ENCODE results near the gene NAP1L1.

The NAP1L1 gene

DNA sequence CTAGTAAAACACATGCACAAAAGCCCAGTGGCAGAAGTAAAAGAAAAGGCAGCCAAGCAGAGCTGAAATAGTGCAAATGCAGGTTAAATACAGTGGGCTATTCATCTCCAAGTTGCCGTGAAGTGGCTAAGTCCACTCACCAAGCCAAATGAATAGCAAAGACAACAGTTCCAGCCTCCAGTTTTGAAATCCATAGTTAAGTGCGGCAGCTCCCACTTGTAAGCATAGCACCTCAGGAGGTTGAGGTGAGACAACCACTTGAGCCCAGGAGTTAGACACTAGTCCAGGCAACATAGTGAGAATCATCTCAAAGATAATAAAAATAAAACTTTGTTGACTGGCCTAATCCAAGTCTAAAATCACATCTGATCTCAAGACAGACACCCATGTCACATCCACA lies 43.1 kb downstream of the NAP1L1 start:
- no peaks in the 10 kb centered on the region for H3K27me3 ChIP-seq (ENCODE audit: control insufficient read depth in 2 of 2, insufficient read depth in 2 of 2, low read length in 2 of 2)
- no peaks in the 10 kb centered on the region for H3K4me1 ChIP-seq (ENCODE audit: control insufficient read depth in 2 of 2, insufficient read depth in 2 of 2, low read length in 2 of 2)
- no peak overlapping the region for H3K9ac ChIP-seq (ENCODE audit: low read depth in 1 of 2, low read length in 2 of 2)
- H3K4me3 ChIP-seq (ENCODE audit: low read length in 2 of 2): no peak overlapping the region
- H3K27ac ChIP-seq (ENCODE audit: low read depth in 2 of 2, low read length in 2 of 2): no peak overlapping the region
- H3K36me3 ChIP-seq (ENCODE audit: control insufficient read depth in 2 of 2, insufficient read depth in 2 of 2, low read length in 2 of 2): no peaks in the 10 kb centered on the region
- no peaks in the 10 kb centered on the region for H3K9me3 ChIP-seq (ENCODE audit: control insufficient read depth in 2 of 2, low read length in 2 of 2)

DNA sequence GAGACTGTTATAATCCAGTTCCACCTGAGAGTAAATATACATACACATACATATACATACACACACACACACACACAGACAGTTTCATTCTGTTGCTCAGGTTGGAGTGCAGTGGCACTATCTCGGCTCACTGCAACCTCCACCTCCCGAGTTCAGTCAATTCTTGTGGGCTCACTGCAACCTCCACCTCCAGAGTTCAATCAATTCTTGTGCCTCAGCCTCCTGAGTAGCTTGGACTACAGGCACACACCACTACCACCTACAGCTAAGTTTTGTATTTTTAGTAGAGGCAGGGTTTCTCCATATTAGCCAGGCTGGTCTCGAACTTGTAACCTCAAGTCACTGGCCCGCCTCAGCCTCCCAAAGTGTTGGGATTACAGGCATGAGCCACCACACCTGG lies 44.0 kb downstream of the NAP1L1 start:
- Histone ChIP-seq H3K27ac (ENCODE audit: low read depth in 2 of 2, low read length in 2 of 2) (no peak overlapping the region), H3K9ac (ENCODE audit: low read depth in 1 of 2, low read length in 2 of 2) (no peak overlapping the region), H3K4me3 (ENCODE audit: low read length in 2 of 2) (no peak overlapping the region), H3K4me1 (ENCODE audit: control insufficient read depth in 2 of 2, insufficient read depth in 2 of 2, low read length in 2 of 2) (no peaks in the 10 kb centered on the region), H3K36me3 (ENCODE audit: control insufficient read depth in 2 of 2, insufficient read depth in 2 of 2, low read length in 2 of 2) (no peaks in the 10 kb centered on the region), H3K27me3 (ENCODE audit: control insufficient read depth in 2 of 2, insufficient read depth in 2 of 2, low read length in 2 of 2) (no peaks in the 10 kb centered on the region), H3K9me3 (ENCODE audit: control insufficient read depth in 2 of 2, low read length in 2 of 2) (no peaks in the 10 kb centered on the region)

GRCh38 chr12:76038176-76038575 lies 46.3 kb downstream of the NAP1L1 start:
- Histone ChIP-seq H3K9me3 (ENCODE audit: control insufficient read depth in 2 of 2, low read length in 2 of 2) (no peaks in the 10 kb centered on the region), H3K9ac (ENCODE audit: low read depth in 1 of 2, low read length in 2 of 2) (no peak overlapping the region), H3K4me1 (ENCODE audit: control insufficient read depth in 2 of 2, insufficient read depth in 2 of 2, low read length in 2 of 2) (no peaks in the 10 kb centered on the region), H3K27me3 (ENCODE audit: control insufficient read depth in 2 of 2, insufficient read depth in 2 of 2, low read length in 2 of 2) (no peaks in the 10 kb centered on the region), H3K36me3 (ENCODE audit: control insufficient read depth in 2 of 2, insufficient read depth in 2 of 2, low read length in 2 of 2) (no peaks in the 10 kb centered on the region), H3K4me3 (ENCODE audit: low read length in 2 of 2) (no peak overlapping the region), H3K27ac (ENCODE audit: low read depth in 2 of 2, low read length in 2 of 2) (no peak overlapping the region)

DNA sequence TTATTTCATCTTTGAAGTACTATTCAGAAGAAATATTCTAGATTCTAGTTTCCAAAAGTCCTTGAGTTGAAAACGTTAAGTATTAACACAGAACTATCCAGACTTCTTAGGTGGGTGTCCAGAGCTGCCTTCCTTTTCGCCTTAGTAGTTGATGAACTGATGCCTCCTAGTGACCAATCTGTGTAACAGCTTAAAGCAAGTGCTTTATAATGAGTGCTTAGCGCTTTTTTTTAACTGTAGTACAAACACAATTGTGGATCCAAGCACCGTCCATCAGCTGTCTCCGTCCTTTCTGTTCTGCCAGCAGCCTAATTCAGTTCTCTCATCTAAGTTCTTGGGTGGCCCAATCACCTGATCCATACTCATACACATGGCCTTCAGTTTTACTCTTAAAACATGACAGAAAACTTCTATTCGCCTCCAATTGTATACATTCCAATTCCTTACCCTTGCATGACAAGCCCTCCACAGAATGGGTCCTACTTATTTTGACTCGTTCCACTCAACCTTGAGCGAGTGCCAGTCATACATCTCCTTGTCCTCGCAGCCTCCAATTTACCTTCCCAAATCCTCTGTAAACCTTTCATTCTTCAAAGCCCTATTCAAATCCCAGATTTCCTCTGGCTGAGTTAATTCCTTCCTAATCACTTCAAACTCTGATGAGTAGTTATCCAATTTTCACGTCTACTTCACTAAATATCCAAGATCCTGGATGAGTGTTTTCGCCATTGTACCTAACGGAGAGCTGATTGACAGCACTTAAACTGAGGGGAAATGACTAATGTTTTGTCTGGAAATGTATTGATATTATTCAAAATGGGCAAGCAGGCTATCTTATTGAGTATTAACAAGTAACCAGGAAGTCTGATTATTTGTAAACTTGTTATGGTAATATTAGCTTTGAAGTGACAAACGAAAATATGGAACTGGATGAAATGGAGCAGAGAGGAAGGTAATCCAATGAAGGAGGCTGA lies 47.1 kb downstream of the NAP1L1 start:
- H3K27ac ChIP-seq (ENCODE audit: low read depth in 2 of 2, low read length in 2 of 2): no peak overlapping the region
- peaks cover under 1 to 3% of the 10 kb centered on the region in 2 donors for H3K4me1 ChIP-seq (ENCODE audit: control insufficient read depth in 2 of 2, insufficient read depth in 2 of 2, low read length in 2 of 2)
- no peak overlapping the region for H3K4me3 ChIP-seq (ENCODE audit: low read length in 2 of 2)
- H3K9me3 ChIP-seq (ENCODE audit: control insufficient read depth in 2 of 2, low read length in 2 of 2): no peaks in the 10 kb centered on the region
- H3K9ac ChIP-seq (ENCODE audit: low read depth in 1 of 2, low read length in 2 of 2): no peak overlapping the region
- no peaks in the 10 kb centered on the region for H3K27me3 ChIP-seq (ENCODE audit: control insufficient read depth in 2 of 2, insufficient read depth in 2 of 2, low read length in 2 of 2)
- H3K36me3 ChIP-seq (ENCODE audit: control insufficient read depth in 2 of 2, insufficient read depth in 2 of 2, low read length in 2 of 2): no peaks in the 10 kb centered on the region

GRCh38 chr12:76035045-76035444 lies 49.4 kb downstream of the NAP1L1 start:
- Histone ChIP-seq H3K27me3 (ENCODE audit: control insufficient read depth in 2 of 2, insufficient read depth in 2 of 2, low read length in 2 of 2) (peaks cover 0 to 3% of the 10 kb centered on the region in 2 donors), H3K9ac (ENCODE audit: low read depth in 1 of 2, low read length in 2 of 2) (no peak overlapping the region), H3K36me3 (ENCODE audit: control insufficient read depth in 2 of 2, insufficient read depth in 2 of 2, low read length in 2 of 2) (no peaks in the 10 kb centered on the region), H3K27ac (ENCODE audit: low read depth in 2 of 2, low read length in 2 of 2) (no peak overlapping the region), H3K4me3 (ENCODE audit: low read length in 2 of 2) (no peak overlapping the region), H3K4me1 (ENCODE audit: control insufficient read depth in 2 of 2, insufficient read depth in 2 of 2, low read length in 2 of 2) (peaks cover 10 to 11% of the 10 kb centered on the region in 2 donors), H3K9me3 (ENCODE audit: control insufficient read depth in 2 of 2, low read length in 2 of 2) (no peaks in the 10 kb centered on the region)

GRCh38 chr12:76033081-76034011 lies 51.1 kb downstream of the NAP1L1 start:
- H3K9me3 ChIP-seq (ENCODE audit: control insufficient read depth in 2 of 2, low read length in 2 of 2): no peaks in the 10 kb centered on the region
- peak overlapping the region; percentile 91 for H3K27ac ChIP-seq (ENCODE audit: low read depth in 2 of 2, low read length in 2 of 2)
- H3K4me3 ChIP-seq (ENCODE audit: low read length in 2 of 2): peak overlapping the region in 1 of 2 donors; percentile 83
- H3K36me3 ChIP-seq (ENCODE audit: control insufficient read depth in 2 of 2, insufficient read depth in 2 of 2, low read length in 2 of 2): no peaks in the 10 kb centered on the region
- peaks cover 3 to 6% of the 10 kb centered on the region in 2 donors for H3K27me3 ChIP-seq (ENCODE audit: control insufficient read depth in 2 of 2, insufficient read depth in 2 of 2, low read length in 2 of 2)
- H3K4me1 ChIP-seq (ENCODE audit: control insufficient read depth in 2 of 2, insufficient read depth in 2 of 2, low read length in 2 of 2): peaks cover 11 to 14% of the 10 kb centered on the region in 2 donors
- peak overlapping the region in 1 of 2 donors; percentile 93 for H3K9ac ChIP-seq (ENCODE audit: low read depth in 1 of 2, low read length in 2 of 2)

- H3K27me3 ChIP-seq (ENCODE audit: control insufficient read depth in 2 of 2, insufficient read depth in 2 of 2, low read length in 2 of 2): peaks cover 3 to 6% of the 10 kb centered on the region in 2 donors
- H3K9me3 ChIP-seq (ENCODE audit: control insufficient read depth in 2 of 2, low read length in 2 of 2): no peaks in the 10 kb centered on the region
- peak overlapping the region; percentile 91 for H3K27ac ChIP-seq (ENCODE audit: low read depth in 2 of 2, low read length in 2 of 2)
- no peaks in the 10 kb centered on the region for H3K36me3 ChIP-seq (ENCODE audit: control insufficient read depth in 2 of 2, insufficient read depth in 2 of 2, low read length in 2 of 2)
- peak overlapping the region; percentile 86 to 93 for H3K9ac ChIP-seq (ENCODE audit: low read depth in 1 of 2, low read length in 2 of 2)
- H3K4me1 ChIP-seq (ENCODE audit: control insufficient read depth in 2 of 2, insufficient read depth in 2 of 2, low read length in 2 of 2): peaks cover 11 to 14% of the 10 kb centered on the region in 2 donors
- peak overlapping the region; percentile 83 to 89 for H3K4me3 ChIP-seq (ENCODE audit: low read length in 2 of 2)
These were observed 52.2 kb downstream of the NAP1L1 start for GRCh38 chr12:76032043-76032981.

DNA sequence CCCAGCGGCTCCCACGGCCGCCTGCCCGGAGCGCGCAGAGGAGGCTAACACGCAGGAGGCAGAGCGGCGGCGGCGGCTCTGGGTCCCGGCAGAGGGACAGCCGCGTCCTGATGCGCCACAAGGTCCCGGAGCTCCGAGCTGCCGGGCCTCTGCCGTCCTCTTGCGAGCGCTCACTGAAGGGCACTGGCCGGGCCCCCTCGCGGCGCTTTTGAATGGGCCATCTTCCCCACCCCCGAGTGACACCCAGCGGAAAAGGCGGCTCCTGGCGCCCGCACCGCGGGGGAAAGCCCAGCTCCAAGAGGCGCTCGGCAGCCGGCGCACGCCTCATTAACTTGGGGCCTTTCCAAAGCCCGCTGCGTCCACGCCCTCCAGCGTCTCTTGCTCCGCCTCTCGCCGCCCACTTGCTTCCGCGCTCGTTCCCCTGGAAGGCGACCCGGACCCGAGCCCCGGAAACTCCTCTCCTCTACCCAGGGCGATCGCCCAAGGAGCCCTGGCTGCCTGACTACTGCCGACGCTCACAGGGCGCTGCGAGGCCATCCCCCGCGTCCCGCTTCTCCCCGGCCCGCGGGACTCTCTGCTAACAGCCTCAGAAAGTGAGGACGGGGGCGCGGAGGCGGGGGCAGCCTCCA lies 53.0 kb downstream of the NAP1L1 start, which contains the start of gene PHLDA1:
Gene PHLDA1, minus strand, starts transcription at position 363 of the 629 bp plus-strand sequence.
- Histone ChIP-seq H3K36me3 (ENCODE audit: control insufficient read depth in 2 of 2, insufficient read depth in 2 of 2, low read length in 2 of 2) (no peaks in the 10 kb centered on the region), H3K9ac (ENCODE audit: low read depth in 1 of 2, low read length in 2 of 2) (peak within 1 kb of the TSS; percentile 86 to 93), H3K4me1 (ENCODE audit: control insufficient read depth in 2 of 2, insufficient read depth in 2 of 2, low read length in 2 of 2) (peaks cover 11 to 14% of the 10 kb centered on the region in 2 donors), H3K27ac (ENCODE audit: low read depth in 2 of 2, low read length in 2 of 2) (peak within 1 kb of the TSS; percentile 91), H3K27me3 (ENCODE audit: control insufficient read depth in 2 of 2, insufficient read depth in 2 of 2, low read length in 2 of 2) (peaks cover 3 to 6% of the 10 kb centered on the region in 2 donors), H3K9me3 (ENCODE audit: control insufficient read depth in 2 of 2, low read length in 2 of 2) (no peaks in the 10 kb centered on the region), H3K4me3 (ENCODE audit: low read length in 2 of 2) (peak within 1 kb of the TSS; percentile 83 to 89)

- H3K27me3 ChIP-seq (ENCODE audit: control insufficient read depth in 2 of 2, insufficient read depth in 2 of 2, low read length in 2 of 2): peaks cover 3 to 6% of the 10 kb centered on the region in 2 donors
- H3K27ac ChIP-seq (ENCODE audit: low read depth in 2 of 2, low read length in 2 of 2): peak overlapping the region; percentile 80 to 91
- H3K9ac ChIP-seq (ENCODE audit: low read depth in 1 of 2, low read length in 2 of 2): peak overlapping the region; percentile 62 to 76
- no peaks in the 10 kb centered on the region for H3K36me3 ChIP-seq (ENCODE audit: control insufficient read depth in 2 of 2, insufficient read depth in 2 of 2, low read length in 2 of 2)
- no peaks in the 10 kb centered on the region for H3K9me3 ChIP-seq (ENCODE audit: control insufficient read depth in 2 of 2, low read length in 2 of 2)
- H3K4me3 ChIP-seq (ENCODE audit: low read length in 2 of 2): peak overlapping the region; percentile 83 to 89
- H3K4me1 ChIP-seq (ENCODE audit: control insufficient read depth in 2 of 2, insufficient read depth in 2 of 2, low read length in 2 of 2): peaks cover 11 to 14% of the 10 kb centered on the region in 2 donors
These were observed 53.4 kb downstream of the NAP1L1 start for GRCh38 chr12:76031081-76031413.
